Tibial nerve (tissue), 4 donors: ENCODE measurements around the gene OSBPL10. TPM values are rescaled to one million over a fixed set of nuclear protein-coding genes. Genes with fewer than 3 reads are reported as not detected.

Source experiments
- DNase-seq, 2 donors: peaks; one replicate each; pipeline ENCODE4 v3.0.0-alpha.2; 2019; ENCODE audit warnings: low spot score in 2 of 2
- H3K27ac ChIP-seq, 4 donors: fragments of 200-600 bp; sonication (generic) in 3 of 4; one replicate each; pipeline ENCODE4 v1.5.1; 2017 to 2019; ENCODE audit warnings: mild to moderate bottlenecking in 1 of 4
- H3K27me3 ChIP-seq, 2 donors: fragments of 200-600 bp; sonication (generic) in 1 of 2; one replicate each; pipeline versions ENCODE4 v1.5.1 to v1.6.0; 2017 to 2019
- H3K36me3 ChIP-seq, 3 donors: fragments of 200-600 bp; sonication (generic); one replicate each; pipeline ENCODE4 v1.5.1; 2018 to 2019
- H3K4me1 ChIP-seq, 4 donors: fragments of 200-600 bp; sonication (generic) in 3 of 4; one replicate each; pipeline ENCODE4 v1.5.1; 2017 to 2019
- H3K4me3 ChIP-seq, 4 donors: fragments of 200-600 bp; sonication (generic) in 3 of 4; one replicate each; pipeline ENCODE4 v1.5.1; 2017 to 2019; ENCODE audit warnings: mild to moderate bottlenecking in 1 of 4, moderate library complexity in 1 of 4
- H3K9me3 ChIP-seq, 4 donors: fragments of 200-600 bp; sonication (generic) in 3 of 4; one replicate each; pipeline ENCODE4 v1.5.1; 2017 to 2019
- EP300 ChIP-seq, 2 donors: sonication (generic); formaldehyde crosslinking; IDR thresholded peaks; one replicate each; pipeline ENCODE4 v1.6.1; 2017; ENCODE audit warnings: antibody characterized with exemption in 2 of 2, mild to moderate bottlenecking in 1 of 2
- POLR2A ChIP-seq, 2 donors: fragments of 450-650 bp; IDR thresholded peaks; one replicate each; pipeline ENCODE4 v1.6.1; 2017; ENCODE audit warnings: antibody characterized with exemption in 2 of 2, mild to moderate bottlenecking in 2 of 2, moderate library complexity in 2 of 2
- WGBS, 2 donors: methylation state at CpG; one replicate each; pipeline ENCODE4 v1.1.5; 2018; 5-methylcytosine and 5-hydroxymethylcytosine counted together
- total RNA-seq, 4 donors: library from RNA; depleted of rRNA; stranded (reverse); fragments of >200 nt; gene quantifications; one replicate each; pipeline ENCODE4 v1.1.0, GENCODE V29; 2016
- TF ChIP-seq, protein P1 (sequence below), 5 experiments: fragments of 200-600 bp in 3 of 5; fragments of 450-650 bp in 2 of 5; sonication (generic) in 3 of 5; IDR thresholded peaks; one replicate each; pipeline ENCODE4 v1.5.1; 2016 to 2019; ENCODE audit warnings: antibody characterized with exemption in 5 of 5, mild to moderate bottlenecking in 3 of 5, moderate library complexity in 2 of 5

Gene OSBPL10
- total RNA-seq, 4 donors from 2014 or later, result 45.0 to 79.2 (median 60.4) TPM

DNA sequence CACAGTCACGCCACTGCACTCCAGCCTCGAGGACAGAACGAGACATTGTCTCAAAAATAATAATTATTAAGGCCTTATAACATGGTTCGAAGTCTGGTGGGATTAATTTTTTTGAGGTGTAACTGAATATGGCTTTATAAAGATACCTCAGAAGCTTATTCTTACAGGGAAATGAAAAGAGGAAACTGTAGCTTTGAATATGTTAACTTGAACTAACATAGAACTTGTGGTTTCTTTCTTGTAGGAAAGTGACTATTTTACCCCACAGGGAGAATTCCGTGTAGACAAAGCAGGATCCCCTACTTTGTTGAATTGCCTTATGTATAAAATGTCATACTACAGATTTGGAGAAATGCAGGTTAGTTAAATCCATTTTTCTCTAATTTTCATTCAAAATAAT lies 352.0 kb downstream of the OSBPL10 start:
- no peak overlapping the region for H3K27ac ChIP-seq
- H3K9me3 ChIP-seq, result no peaks in the 10 kb centered on the region
- WGBS, 2 donors, result 89 to 92% methylated on average over 5 of the region's 5 CpGs
- no peak overlapping the region for H3K4me3 ChIP-seq
- H3K36me3 ChIP-seq, result peaks cover 0 to 77% (median 0%) of the 10 kb centered on the region in 3 donors
- TF ChIP-seq POLR2A (IDR thresholded peaks at IDR 0.05) (no peak), EP300 (IDR thresholded peaks at IDR 0.05) (no peak)
- TF ChIP-seq, protein P1, sequence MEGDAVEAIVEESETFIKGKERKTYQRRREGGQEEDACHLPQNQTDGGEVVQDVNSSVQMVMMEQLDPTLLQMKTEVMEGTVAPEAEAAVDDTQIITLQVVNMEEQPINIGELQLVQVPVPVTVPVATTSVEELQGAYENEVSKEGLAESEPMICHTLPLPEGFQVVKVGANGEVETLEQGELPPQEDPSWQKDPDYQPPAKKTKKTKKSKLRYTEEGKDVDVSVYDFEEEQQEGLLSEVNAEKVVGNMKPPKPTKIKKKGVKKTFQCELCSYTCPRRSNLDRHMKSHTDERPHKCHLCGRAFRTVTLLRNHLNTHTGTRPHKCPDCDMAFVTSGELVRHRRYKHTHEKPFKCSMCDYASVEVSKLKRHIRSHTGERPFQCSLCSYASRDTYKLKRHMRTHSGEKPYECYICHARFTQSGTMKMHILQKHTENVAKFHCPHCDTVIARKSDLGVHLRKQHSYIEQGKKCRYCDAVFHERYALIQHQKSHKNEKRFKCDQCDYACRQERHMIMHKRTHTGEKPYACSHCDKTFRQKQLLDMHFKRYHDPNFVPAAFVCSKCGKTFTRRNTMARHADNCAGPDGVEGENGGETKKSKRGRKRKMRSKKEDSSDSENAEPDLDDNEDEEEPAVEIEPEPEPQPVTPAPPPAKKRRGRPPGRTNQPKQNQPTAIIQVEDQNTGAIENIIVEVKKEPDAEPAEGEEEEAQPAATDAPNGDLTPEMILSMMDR (IDR thresholded peaks at IDR 0.05), result no peak
- DNase-seq, result no peak
- H3K4me1 ChIP-seq, result no peaks in the 10 kb centered on the region
- no peaks in the 10 kb centered on the region for H3K27me3 ChIP-seq

- H3K27me3 ChIP-seq, result no peaks in the 10 kb centered on the region
- TF ChIP-seq POLR2A (IDR thresholded peaks at IDR 0.05) (no peak), EP300 (IDR thresholded peaks at IDR 0.05) (no peak)
- TF ChIP-seq, protein P1 (IDR thresholded peaks at IDR 0.05), result no peak
- no peak overlapping the region for H3K27ac ChIP-seq
- H3K9me3 ChIP-seq, result no peaks in the 10 kb centered on the region
- no peak overlapping the region for H3K4me3 ChIP-seq
- peaks cover 0 to 64% (median 0%) of the 10 kb centered on the region in 3 donors for H3K36me3 ChIP-seq
- no peak for DNase-seq
- WGBS, 2 donors, result 86 to 90% methylated on average over 2 of the region's 2 CpGs
- H3K4me1 ChIP-seq, result no peaks in the 10 kb centered on the region
These were observed 355.7 kb downstream of the OSBPL10 start for GRCh38 chr3:31625358-31625757.

DNA sequence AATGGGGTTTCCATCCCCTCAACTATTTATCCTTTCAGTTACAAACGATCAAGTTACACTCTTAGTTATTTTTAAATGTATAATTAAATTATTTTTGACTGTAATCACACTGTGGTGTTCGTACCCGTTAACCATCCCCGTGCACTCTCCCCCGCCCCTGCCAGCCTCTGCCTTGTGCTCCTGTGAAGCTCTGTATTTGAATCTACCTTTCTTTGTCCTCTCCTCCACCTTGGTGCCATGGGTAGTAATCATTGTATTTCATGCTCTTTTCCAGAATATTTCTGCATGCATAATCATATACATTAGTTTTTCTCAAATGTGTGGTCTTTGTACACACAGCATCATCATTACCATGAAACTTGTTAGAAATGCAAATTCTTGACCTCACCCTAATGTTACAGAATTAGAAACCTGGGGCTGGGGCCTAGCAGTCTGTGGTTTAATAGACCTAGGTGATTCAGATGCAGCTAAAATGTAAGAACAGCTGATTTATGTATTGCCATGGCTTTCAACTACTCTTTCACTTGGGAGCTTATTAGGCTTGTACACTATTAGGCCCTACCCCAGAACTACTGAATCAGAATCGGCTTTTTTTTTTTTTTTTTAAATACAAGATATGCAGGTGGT lies 356.9 kb downstream of the OSBPL10 start:
- Histone ChIP-seq H3K4me1 (no peaks in the 10 kb centered on the region), H3K9me3 (no peaks in the 10 kb centered on the region), H3K4me3 (no peak overlapping the region), H3K36me3 (peaks cover 0 to 64% (median 0%) of the 10 kb centered on the region in 3 donors), H3K27me3 (no peaks in the 10 kb centered on the region), H3K27ac (no peak overlapping the region)
- DNase-seq, result no peak
- WGBS, 2 donors, result 94 to 99% methylated on average over 6 of the region's 6 CpGs
- TF ChIP-seq, protein P1 (IDR thresholded peaks at IDR 0.05), result no peak
- no peak for TF ChIP-seq EP300 (IDR thresholded peaks at IDR 0.05)
- TF ChIP-seq POLR2A (IDR thresholded peaks at IDR 0.05), result no peak

DNA sequence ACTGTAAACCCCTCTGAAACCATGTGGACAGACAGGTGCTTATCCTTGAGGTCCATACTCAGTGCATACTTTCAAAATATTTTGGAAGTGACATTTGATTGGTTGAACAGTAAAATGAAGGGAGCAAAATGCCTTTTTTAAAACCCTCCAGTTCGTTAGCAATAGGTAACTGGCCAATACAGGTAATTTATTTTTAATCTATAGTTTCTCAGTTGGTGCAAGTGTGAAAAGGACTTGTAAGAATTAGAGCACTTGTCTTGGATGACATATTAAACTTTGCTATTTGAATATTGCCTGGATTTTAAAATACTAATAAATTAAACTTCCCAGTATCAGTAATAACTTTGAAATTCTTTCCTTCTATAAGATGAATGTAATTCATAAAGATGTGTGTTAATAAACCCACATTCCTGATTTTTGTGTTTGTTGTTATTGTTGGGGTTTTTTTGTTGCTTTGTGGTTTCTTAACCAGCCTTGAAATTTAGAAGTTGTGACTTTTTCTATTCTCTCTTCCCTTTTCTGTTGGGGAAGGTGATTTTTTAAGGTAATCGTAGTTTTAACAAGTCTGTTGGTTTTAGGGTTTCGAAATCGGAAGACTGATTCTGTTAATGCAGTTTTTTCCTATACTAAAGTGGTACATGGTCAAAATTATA lies 358.3 kb downstream of the OSBPL10 start:
- TF ChIP-seq, protein P1 (IDR thresholded peaks at IDR 0.05), result no peak
- no peak for TF ChIP-seq EP300 (IDR thresholded peaks at IDR 0.05)
- TF ChIP-seq POLR2A (IDR thresholded peaks at IDR 0.05), result no peak
- WGBS, 2 donors, result 83 to 93% methylated on average over 4 of the region's 4 CpGs
- H3K4me1 ChIP-seq, result no peaks in the 10 kb centered on the region
- peaks cover 0 to 58% (median 0%) of the 10 kb centered on the region in 3 donors for H3K36me3 ChIP-seq
- DNase-seq, result no peak
- H3K27ac ChIP-seq, result no peak overlapping the region
- H3K4me3 ChIP-seq, result no peak overlapping the region
- H3K27me3 ChIP-seq, result no peaks in the 10 kb centered on the region
- H3K9me3 ChIP-seq, result no peaks in the 10 kb centered on the region

GRCh38 chr3:31621314-31621713 lies 359.7 kb downstream of the OSBPL10 start:
- Histone ChIP-seq H3K4me1 (no peaks in the 10 kb centered on the region), H3K27me3 (no peaks in the 10 kb centered on the region), H3K4me3 (no peak overlapping the region), H3K9me3 (no peaks in the 10 kb centered on the region), H3K36me3 (peaks cover 0 to 44% (median 0%) of the 10 kb centered on the region in 3 donors), H3K27ac (no peak overlapping the region)
- TF ChIP-seq, protein P1 (IDR thresholded peaks at IDR 0.05), result no peak
- TF ChIP-seq POLR2A (IDR thresholded peaks at IDR 0.05) (no peak), EP300 (IDR thresholded peaks at IDR 0.05) (no peak)
- 80% methylated on average over 3 of the region's 3 CpGs for WGBS, 2 donors
- DNase-seq, result no peak
